DMS79 (cell line): Measurements from ENCODE around the gene ARID3C.
A peak's percentile ranks its signal among the peaks of the same experiment; 100 is the strongest.

Source experiments
- DNase-seq: peaks from one replicate; lab custom pipeline; 2025; lab: John Stamatoyannopoulos, UW

Gene ARID3C, protein sequence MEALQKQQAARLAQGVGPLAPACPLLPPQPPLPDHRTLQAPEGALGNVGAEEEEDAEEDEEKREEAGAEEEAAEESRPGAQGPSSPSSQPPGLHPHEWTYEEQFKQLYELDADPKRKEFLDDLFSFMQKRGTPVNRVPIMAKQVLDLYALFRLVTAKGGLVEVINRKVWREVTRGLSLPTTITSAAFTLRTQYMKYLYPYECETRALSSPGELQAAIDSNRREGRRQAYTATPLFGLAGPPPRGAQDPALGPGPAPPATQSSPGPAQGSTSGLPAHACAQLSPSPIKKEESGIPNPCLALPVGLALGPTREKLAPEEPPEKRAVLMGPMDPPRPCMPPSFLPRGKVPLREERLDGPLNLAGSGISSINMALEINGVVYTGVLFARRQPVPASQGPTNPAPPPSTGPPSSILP

DNA sequence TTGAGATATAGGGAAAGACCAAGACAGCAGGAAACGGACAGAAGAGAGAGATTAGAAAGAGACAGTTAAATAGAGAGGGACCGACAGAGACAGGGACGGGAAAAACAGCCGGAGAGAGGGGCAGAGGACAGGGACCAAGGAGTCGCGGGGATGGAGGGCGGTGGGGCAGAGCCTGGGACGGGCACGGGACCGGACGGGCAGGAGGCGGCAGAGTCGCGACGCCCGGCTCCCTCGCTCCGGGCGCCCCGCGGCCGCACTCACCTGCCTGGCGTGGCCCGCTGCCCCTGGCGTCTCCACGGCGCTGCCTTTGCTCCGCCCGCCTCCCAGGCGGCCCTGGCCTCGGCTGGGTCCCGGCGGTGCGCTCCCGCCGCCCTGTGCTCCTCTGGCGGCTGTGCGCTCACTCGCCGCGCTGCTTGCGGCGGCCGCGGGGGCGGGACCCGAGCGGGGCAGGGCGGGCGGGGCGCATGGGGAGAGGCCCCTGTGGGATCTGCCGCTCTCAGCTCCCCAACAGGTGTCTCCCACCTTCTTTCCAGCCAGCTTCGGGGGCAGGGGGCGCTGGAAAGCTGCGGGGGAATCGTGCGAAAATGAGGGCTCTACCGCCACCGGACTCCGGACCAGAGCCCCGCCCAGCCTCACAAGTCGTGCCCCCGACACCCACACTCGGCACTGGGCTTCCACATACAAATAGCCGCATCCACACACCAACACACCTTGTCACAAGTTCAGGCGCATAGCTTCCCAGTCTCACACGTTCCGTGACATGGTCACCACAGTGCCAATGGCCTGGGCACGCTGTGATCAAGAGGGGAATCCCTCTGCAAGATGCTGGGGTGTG lies at the start of gene ARID3C:
TSS of gene ARID3C (minus strand) at position 411 of the 835 bp plus-strand sequence. CDS start 1,052 bp downstream, outside the sequence.
- no peak for DNase-seq

DNA sequence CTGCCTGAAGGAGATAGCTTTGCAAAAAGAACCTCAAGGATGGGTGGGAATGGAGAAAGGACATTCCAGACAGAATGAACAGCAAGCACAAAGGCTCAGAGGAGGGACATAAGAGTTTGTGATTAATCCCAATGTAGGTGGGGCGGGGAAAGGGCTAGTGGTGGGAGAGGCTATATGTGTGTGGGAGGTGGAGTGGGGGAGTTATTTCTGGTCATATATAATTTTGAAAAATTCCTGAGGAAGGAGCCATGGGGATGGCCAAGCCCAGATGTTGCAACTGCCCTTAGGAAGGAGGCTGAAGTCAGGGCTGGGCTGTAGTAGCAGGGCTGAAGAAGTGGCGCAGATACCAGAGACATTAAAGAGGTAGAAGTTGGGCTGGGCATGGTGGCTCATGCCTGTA lies 47.0 kb upstream of the ARID3C start:
- no peak for DNase-seq

DNA sequence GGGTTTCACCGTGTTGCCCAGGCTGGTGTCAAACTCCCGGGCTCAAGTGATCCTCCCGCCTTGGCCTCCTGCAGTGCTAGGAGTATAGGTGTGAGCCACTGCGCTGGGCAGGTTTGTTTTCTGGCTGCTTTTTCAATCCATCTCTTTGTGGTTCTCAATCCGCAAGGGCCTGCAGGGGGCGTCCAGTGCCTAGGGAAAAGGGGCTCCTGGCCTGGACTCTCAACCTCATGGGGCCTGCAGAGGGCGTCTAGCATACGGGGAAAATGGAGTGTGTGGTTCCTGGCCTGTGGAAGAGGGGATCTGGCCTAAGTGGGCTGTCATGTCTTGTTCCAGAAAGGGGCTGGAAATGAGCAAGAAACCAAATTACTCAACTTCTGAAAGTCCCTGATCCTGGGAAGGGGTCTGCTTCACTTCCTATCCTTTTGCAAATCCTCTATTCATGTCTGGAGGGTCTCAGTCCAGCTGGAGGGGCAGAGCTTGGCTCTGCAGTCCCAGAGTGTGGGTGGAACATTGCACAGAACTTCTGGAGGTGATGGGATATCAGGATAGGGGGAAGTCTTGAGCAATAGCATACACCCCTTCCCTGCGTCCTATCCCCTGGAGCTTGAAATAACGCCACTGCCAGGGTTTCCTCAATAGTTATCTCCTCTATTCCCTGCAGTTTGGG lies 46.3 kb upstream of the ARID3C start:
- peak; percentile 11 for DNase-seq

DNA sequence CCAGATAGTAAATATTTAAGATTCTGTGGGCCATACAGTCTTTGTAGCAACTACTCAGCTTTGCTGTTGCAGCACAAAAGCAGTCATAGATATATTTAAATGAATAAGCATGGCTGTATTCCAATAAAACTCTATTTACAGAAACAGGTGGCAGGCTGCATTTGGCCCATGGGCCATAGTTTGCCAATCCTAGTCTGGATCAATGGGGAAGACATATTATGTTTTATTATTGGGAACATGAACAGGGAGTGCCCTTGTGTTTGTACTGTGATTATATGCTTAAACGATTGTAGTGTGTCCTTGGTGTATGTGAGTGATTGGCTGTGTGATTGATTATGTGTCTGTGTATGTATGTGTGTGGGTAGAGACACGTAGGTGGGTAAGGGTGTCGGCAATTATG lies 45.6 kb upstream of the ARID3C start:
- no peak for DNase-seq

DNA sequence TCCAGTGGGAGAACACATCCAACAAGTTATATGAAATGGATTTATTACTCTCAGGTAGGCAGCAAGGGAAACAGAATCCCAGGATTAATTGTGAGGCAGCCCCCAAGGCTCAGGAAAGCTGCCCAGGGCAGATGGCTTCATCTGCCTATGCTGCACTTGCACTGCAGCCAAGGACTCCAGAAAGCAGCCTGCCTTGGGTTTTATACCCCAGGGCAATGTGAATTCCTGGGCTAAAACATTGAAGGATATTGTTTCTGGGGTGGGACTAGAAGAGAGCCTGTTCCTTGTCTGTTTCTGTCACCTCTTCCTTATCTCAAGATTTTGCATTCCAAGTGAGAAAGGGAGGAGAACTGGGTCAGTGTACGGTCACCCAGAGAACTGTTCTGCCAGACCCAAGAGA lies 42.4 kb upstream of the ARID3C start:
- DNase-seq: no peak

DNA sequence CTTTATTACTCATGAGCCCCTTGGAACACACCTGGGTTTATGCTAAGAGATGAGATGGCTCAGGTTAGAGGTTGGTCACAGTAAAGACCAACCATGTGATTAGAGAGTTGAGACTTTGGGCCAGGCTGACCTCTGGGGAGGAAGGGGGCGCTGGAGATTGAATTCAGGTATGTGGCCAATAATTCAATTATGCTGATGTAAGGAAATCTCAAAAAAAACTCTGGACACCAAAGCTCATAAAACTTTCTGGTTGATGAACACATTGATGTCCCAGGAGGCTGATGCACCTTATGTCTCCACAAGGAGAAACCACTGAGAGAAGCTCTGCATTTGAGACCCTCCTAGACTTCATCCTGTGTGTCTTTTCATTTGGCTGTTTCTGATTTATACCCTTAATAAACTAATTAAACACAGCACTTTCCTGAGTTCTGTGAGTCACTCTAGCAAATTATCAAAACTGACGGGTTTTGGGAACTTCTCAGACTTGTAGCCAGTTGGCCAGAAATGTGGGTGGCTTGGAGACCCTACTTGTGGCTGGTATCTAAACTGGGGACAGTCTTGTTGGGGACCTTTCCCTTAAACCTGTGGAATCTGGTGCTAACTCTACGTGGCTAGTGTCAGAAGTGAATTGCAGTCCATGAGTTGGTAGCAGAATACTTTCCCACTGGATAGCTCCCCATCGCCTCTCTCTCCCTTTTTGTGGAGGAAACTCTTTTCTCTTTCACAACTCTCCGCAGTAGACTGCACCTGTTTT lies 41.1 kb upstream of the ARID3C start:
- no peak for DNase-seq

DNA sequence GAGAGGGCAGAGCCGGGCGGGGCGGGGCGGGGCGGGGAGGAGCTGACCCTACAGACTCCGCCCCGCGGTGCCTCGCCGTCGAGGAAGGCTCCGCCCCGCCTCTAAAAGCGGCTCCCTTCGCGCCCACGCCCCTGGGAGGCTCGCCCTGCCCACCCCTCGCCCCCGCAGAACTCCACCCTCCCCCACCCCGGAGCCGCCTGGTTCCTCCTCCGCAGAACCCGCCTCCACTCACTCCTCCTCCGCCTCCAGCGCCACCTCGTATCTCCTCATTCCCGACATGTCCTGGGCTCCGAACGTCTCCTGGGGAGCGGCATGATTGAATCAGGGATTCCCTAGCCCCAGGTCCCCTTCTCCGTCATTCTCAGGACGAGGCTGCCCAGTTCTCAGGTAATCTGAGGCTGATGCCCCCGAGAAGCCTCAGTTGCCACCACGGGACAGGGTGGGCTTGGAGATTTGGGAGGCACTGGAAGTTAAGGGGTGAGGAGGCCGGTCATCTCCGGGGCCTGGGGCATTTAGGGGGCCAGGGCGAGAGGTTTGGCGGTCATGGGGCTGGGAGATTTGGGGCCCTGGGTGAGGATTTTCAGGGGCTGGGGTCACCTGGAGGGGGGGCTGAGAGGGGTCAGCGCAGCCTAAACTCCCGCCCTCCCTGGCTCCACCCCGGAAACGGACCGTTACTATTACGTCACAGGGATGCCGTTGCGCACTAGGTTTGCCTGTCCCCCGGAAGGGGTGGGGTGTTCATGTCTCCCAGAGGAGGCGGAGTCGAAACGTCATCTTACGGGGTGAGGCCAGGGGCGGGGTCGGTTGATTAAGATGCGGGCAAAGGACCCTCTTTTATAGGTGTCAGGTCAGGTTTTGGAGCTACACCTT lies 36.8 kb upstream of the ARID3C start:
- DNase-seq: peak; percentile 95

DNA sequence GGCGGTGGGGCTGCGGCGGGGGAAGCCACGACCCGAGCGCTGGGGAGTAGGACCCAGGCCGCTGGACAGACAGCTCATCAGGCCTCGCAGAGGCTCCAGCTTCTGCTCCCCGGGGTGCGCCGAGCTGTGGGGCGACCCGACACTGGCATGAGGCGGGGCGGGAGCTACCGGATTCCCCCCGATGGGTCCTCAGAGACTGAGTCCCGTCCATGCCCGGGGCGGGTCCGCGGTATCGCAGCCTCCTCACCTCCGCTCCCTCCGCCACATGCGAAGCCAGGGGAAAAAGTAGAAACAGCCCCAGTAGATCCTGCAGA lies 36.2 kb upstream of the ARID3C start:
- DNase-seq: no peak

DNA sequence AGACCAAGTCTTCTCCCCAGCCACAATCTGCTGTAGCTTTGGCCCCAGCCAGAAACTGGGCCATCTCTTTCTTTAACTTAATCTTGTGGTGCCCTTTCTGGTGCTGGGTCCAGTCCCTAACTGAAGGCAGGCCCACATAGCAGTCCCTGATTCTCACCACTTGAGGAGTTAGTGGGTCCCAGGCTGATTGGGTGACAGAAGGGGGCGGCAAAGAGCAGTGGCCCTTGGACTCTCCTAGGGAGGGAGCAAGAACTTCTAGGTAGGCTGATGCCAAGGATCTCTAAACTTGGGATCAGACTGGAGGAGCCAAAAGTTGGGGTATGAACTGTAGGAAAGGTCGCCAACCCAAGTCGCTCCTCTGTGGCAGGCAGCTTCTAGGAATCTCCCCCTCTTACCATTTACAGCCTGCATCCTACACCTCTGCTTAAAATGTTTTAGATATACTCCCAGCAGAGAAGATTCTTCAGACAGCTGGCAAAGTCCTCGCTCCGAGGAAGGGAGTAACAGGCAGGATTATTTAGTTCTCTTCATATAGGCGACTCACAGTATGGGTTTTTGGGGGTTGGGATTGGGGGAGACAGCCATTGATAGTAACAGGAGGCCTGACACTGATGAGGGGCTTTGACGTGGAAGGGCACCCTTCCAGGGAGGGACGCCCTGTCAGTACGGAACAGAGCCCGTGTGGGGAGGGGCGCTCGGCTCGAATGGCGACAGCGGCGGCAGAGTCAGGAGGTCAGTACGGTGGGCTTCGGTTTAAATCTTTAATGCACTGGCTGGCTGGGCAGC lies 35.6 kb upstream of the ARID3C start:
- no peak for DNase-seq

DNA sequence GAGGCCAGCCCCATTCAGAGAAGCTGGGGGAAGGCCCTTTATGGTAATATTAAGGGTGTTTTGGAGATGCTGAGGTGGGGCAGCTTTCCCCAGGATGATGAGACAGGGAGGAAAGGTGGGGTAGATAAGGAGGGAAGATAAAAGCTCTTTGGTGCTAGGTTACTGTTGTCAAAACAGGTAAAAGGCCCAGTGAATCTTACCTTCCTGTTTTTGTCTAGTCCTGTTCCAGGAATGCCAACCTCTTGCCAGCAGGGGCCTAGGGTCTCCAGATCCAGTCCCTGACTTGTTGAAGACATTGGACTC lies 34.4 kb upstream of the ARID3C start:
- no peak for DNase-seq

DNA sequence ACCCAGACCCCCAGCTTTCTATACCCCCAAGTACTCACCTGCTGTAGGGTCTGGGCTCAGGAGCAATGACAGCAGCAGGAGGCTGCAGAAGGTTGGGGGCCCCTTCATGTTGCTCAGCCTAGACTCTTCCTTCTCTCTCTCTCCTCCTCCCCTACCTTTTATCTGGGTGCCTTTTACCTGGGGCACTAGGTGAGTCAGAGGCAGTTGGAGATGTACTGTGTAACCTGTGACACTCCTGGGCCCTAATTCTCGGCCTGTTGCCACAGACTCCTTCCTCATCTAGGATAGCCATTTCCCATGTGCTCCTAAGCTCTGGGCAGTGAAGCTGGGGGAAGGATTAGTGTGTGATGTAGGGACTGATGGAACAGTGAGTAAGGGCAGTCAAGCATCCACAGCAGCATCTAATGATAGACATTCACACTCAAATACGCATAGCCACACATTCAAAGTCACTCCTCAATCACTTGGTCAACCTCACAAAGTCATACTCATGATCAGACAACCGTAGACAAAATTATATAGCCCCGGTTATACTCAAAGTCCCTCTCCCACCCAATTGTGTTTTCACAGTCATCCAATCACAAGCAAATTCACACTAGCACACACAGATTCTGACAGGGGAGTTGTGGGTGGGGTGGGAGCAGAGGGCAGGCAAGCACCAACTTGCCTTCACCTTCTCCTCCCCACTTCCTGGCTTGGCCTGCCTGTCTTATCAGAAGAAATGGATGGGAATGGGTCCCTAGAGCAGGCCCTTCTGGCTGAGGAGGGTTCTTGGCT lies 33.8 kb upstream of the ARID3C start, which contains the start of gene CCL27:
TSS of gene CCL27 (minus strand) at position 132 of the 777 bp plus-strand sequence. CDS start at position 108, 24 bp downstream.
- DNase-seq: no peak

DNA sequence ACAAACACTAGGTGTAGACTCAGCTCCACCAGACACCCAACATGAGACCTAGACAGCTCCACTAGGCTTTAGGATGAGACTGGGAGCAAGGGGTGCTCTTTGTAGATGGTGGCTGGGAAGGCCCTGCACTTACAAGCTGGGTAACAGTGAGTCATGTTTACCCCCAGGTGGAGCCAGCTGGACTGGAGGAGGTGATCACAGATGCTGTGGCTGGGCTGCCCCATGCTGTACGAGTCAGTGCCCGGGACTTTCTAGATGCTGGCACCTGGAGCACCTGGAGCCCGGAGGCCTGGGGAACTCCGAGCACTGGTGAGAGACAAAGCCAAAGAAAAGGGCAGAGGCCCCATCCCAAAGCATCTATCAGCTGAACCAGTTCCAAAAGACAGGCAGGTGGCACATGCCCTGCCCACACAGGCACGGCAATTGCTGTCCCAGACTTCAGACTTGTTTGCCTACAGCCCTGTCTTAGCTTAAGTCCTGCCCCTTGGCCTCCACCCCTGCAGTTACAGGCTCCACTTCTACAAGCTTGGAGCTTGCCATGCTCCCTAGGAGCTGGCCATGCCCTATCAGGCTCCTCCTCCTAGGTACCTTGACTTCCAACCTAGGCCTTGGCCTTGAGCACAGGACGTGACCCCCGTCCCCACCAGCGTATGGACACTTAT lies 30.9 kb upstream of the ARID3C start:
- no peak for DNase-seq

DNA sequence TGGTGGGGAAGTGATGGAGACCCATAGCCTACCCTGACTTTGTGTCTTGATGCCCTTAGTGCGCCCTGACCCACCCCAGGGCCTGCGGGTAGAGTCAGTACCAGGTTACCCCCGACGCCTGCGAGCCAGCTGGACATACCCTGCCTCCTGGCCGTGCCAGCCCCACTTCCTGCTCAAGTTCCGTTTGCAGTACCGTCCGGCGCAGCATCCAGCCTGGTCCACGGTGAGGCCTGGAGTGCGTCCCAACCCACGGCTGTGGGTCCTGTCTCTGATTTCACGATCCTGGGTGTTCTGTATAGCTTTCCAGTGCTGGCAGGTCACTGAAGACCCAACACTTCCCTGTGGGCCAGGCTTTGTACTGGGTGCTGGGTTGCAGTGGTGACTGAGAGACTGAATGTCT lies 29.6 kb upstream of the ARID3C start:
- no peak for DNase-seq

DNA sequence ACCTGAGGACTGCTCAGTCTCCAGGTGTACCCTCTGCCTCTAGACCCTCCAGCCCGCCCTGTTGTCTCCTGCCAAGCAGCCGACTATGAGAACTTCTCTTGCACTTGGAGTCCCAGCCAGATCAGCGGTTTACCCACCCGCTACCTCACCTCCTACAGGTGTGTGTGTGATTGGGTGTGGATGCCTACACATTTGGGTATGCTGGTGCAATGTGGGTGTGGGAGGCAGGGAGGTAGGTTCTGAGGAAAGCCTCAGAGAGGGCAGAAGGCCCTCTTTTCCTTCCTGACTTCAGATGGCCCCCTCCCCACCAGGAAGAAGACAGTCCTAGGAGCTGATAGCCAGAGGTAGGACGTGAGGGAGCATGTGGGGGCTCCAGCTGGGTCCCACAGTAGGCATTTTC lies 28.1 kb upstream of the ARID3C start:
- DNase-seq: no peak

DNA sequence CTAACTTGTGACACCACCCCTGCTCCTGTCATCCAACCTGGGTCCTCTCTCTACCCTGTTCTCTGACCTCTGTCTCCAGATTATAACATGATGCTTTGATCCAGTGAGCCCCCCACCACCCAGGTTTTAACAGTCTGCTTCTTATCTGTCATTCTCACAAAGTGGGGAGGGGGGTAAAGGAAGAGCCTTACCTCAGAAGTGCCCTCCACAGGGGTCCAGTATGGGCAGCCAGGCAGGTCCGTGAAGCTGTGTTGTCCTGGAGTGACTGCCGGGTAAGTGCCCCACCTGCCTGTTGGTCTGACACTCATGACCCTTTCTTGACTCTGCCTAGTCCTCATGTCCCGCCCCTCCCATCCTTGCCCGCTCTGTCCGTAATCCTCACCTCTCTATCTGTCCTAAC lies 26.5 kb upstream of the ARID3C start:
- DNase-seq: no peak

DNA sequence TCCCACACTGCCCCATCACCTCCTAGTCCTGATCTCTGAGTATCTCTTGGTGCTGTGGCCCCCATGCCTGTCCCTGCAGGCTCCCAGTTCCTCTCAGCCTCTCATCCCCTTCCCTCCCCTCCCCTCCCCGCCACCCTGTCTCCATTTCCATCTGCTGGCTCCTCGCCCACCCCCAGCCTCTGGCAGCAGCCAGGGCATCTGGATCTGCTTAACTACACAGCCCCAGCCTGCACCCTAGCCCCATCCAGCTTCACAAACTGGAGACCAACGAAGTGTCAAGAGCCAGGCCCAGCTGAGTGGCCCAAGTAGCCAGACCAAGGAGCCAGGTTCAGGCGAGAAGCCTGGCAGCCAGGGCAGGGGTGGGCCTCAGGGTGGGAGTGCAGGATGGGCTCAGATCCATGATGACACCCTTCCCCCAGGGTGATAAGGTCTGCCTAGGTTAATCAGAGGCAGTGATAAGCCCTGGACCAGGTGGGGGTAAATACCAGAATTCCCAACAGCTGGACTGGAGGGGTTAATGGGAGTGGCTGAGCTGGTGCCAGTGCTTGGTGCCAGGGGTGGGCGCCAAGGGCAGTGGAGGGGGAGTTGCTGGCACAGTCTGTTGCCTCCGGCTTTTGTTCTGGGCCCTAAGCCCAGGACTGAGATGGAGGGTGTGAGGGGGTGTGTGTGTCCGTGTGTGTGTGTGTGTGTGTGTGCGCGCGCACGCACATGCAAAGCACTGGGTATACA lies 25.6 kb upstream of the ARID3C start:
- DNase-seq: peak; percentile 56

DNA sequence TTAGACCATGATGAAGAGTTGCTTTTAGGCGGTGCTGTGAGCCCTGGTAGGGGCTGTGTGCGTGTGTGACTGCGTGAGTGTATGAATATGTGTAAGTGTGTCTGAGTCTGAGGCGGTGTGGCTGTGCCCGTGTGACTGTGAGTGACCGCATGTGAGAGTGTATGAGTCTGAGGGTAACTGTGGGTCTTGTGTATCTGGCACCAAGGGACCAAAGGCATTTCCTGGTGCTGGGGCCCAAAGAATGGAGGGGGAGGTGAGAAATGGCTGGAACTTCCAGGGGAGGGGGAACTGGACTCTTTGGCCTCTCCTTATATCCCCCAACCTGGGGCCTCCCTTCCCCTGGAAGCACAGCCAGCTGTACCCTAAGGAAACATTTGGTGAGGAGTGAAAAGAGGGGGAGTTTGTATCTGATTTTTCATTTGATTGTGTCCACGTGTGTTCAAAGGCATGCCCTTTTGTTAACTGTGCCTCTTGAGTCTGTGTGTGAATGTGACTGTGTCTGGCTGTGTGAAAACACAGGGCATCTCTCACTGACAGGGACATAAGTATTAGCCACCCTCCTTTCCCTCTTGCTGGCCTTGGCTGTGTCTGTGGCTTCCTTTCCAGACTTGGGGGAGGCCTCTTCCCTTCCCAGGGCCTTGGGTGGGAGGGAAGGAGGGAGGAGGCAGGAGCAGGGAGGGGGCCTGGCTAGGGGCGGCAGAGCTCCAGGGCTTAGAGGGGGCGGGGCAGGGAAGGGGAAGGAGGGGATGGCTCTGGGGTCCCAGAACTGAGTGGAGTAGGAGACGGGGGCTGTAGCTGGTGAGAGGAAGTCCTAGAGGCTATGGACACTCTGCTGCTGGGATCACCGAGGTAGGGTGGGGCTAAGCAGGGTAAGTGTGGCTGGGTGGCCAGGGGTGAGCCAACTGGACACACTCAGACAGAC lies 24.5 kb upstream of the ARID3C start:
- no peak for DNase-seq
